ENCODE measurements around the gene GPR173. TPM values are rescaled to one million over a fixed set of nuclear protein-coding genes. Genes with fewer than 3 reads are reported as not detected.

Gene GPR173
- total and polyA plus RNA-seq, 9 of the 15 experiments (the other 6 are each of a cell fraction or from before 2014, with no cell fraction given), result 0.01 TPM; not detected in 8

DNA sequence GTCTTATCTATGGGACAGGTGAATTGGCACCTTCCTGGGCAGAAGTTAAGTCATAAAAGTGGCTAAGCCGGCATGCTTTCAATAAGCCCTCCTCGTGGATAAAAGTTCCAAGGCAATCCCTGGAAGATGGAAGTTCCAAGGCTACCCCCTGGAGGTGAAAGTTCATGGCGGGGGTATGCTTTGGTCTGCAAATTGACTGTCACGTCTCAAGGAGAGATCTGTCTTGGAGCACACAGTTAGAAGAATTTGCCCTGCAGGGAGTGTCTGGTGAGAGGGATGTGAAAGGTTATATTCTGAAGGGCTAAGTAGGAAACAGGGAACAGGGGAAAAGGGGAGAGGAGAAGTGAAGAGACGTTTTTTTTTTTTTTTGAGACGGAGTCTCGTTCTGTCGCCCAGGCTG, 26.2 kb upstream of the GPR173 start:
- no peak overlapping the region for H3K27ac ChIP-seq (ENCODE audit: extremely low read depth, low read depth, low read length)
- no peaks in the 10 kb centered on the region for H3K9me1 ChIP-seq (ENCODE audit: control insufficient read depth, insufficient read depth, low read length)
- H3K9me3 ChIP-seq (replicated peaks; ENCODE audit: control insufficient read depth, insufficient read depth, low read depth, low read length), result no peaks in the 10 kb centered on the region
- ChIA-PET CTCF (ENCODE audit: low intra/inter-chr PET ratio) (no interaction called here), POLR2A (no interaction called here)
- H3K4me1 ChIP-seq (replicated peaks in 1 of 2; ENCODE audit: control insufficient read depth in 2 of 2, insufficient read depth in 2 of 2, low read length in 2 of 2), result no peaks in the 10 kb centered on the region
- 7% methylated on average over 5 of the region's 8 CpGs for WGBS (ENCODE audit: insufficient coverage, low coverage, missing lambda C conversion rate)
- ATAC-seq (no peak), DNase-seq (ENCODE audit: extremely low read depth in 1 of 4, low spot score in 3 of 4) (no peak), FAIRE-seq (no peak)
- no peak overlapping the region for H3K4me3 ChIP-seq
- BruUV-seq (replicated peaks), result no TSS peak
- H4K20me1 ChIP-seq (replicated peaks; ENCODE audit: control insufficient read depth, insufficient read depth, low read length), result no peaks in the 10 kb centered on the region; the same call in 1 of the 2 replicates
- in situ Hi-C loops (cut with MboI), result no loop called here
- intact Hi-C loops (cut with micrococcal nuclease), result no loop called here
- H3K9ac ChIP-seq (ENCODE audit: insufficient read depth in 1 of 2, low read depth in 2 of 2, low read length in 2 of 2), result no peak overlapping the region
- H3K27me3 ChIP-seq (ENCODE audit: control insufficient read depth in 2 of 2, insufficient read depth in 2 of 2, low read length in 2 of 2), result no peaks in the 10 kb centered on the region
- no peak overlapping the region for H3K4me2 ChIP-seq (ENCODE audit: insufficient read depth, low read length)
- no peak overlapping the region for H2AFZ ChIP-seq (ENCODE audit: low read depth, low read length)
- H3K79me2 ChIP-seq (ENCODE audit: control insufficient read depth, insufficient read depth, low read length), result no peaks in the 10 kb centered on the region
- H3K36me3 ChIP-seq (ENCODE audit: control insufficient read depth, insufficient read depth, low read length), result no peaks in the 10 kb centered on the region
- TF ChIP-seq CSDE1 (IDR thresholded peaks at IDR 0.05), result no peak
- TF ChIP-seq ZNF324 (CRISPR knock-in tag; IDR thresholded peaks at IDR 0.05), result no peak
- no peak for TF ChIP-seq NFIC (IDR thresholded peaks at IDR 0.05)
- TF ChIP-seq, protein P1, sequence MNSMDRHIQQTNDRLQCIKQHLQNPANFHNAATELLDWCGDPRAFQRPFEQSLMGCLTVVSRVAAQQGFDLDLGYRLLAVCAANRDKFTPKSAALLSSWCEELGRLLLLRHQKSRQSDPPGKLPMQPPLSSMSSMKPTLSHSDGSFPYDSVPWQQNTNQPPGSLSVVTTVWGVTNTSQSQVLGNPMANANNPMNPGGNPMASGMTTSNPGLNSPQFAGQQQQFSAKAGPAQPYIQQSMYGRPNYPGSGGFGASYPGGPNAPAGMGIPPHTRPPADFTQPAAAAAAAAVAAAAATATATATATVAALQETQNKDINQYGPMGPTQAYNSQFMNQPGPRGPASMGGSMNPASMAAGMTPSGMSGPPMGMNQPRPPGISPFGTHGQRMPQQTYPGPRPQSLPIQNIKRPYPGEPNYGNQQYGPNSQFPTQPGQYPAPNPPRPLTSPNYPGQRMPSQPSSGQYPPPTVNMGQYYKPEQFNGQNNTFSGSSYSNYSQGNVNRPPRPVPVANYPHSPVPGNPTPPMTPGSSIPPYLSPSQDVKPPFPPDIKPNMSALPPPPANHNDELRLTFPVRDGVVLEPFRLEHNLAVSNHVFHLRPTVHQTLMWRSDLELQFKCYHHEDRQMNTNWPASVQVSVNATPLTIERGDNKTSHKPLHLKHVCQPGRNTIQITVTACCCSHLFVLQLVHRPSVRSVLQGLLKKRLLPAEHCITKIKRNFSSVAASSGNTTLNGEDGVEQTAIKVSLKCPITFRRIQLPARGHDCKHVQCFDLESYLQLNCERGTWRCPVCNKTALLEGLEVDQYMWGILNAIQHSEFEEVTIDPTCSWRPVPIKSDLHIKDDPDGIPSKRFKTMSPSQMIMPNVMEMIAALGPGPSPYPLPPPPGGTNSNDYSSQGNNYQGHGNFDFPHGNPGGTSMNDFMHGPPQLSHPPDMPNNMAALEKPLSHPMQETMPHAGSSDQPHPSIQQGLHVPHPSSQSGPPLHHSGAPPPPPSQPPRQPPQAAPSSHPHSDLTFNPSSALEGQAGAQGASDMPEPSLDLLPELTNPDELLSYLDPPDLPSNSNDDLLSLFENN (IDR thresholded peaks at IDR 0.05; ENCODE audit: low read depth in 2 of 2, low read length in 2 of 2), result no peak
- TF ChIP-seq ZNF77 (CRISPR knock-in tag; IDR thresholded peaks at IDR 0.05), result no peak
- TF ChIP-seq ILK (tag; IDR thresholded peaks at IDR 0.05; ENCODE audit: borderline replicate concordance, low read depth), result no peak
- TF ChIP-seq, protein P2, sequence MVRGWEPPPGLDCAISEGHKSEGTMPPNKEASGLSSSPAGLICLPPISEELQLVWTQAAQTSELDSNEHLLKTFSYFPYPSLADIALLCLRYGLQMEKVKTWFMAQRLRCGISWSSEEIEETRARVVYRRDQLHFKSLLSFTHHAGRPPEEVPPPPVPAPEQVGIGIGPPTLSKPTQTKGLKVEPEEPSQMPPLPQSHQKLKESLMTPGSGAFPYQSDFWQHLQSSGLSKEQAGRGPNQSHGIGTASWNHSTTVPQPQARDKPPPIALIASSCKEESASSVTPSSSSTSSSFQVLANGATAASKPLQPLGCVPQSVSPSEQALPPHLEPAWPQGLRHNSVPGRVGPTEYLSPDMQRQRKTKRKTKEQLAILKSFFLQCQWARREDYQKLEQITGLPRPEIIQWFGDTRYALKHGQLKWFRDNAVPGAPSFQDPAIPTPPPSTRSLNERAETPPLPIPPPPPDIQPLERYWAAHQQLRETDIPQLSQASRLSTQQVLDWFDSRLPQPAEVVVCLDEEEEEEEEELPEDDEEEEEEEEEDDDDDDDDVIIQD (CRISPR knock-in tag; IDR thresholded peaks at IDR 0.05), result no peak
- TF ChIP-seq RUNX1 (IDR thresholded peaks at IDR 0.05; ENCODE audit: low read depth), result no peak
- TF ChIP-seq JUNB (CRISPR knock-in tag; conservative IDR thresholded peaks at IDR 0.05), result no peak
- TF ChIP-seq, protein P3, sequence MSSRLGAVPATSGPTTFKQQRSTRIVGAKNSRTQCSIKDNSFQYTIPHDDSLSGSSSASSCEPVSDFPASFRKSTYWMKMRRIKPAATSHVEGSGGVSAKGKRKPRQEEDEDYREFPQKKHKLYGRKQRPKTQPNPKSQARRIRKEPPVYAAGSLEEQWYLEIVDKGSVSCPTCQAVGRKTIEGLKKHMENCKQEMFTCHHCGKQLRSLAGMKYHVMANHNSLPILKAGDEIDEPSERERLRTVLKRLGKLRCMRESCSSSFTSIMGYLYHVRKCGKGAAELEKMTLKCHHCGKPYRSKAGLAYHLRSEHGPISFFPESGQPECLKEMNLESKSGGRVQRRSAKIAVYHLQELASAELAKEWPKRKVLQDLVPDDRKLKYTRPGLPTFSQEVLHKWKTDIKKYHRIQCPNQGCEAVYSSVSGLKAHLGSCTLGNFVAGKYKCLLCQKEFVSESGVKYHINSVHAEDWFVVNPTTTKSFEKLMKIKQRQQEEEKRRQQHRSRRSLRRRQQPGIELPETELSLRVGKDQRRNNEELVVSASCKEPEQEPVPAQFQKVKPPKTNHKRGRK (tag; IDR thresholded peaks at IDR 0.05), result no peak
- no peak for TF ChIP-seq MYNN (IDR thresholded peaks at IDR 0.05)
- TF ChIP-seq MYNN (CRISPR knock-in tag; IDR thresholded peaks at IDR 0.05), result no peak
- TF ChIP-seq CREBBP (IDR thresholded peaks at IDR 0.05; ENCODE audit: low read depth, low read length), result no peak
- no peak for TF ChIP-seq PTBP1 (IDR thresholded peaks at IDR 0.05; ENCODE audit: low read depth, low read length)

Measured in K562 (cell line).